Fibroblast of skin of right biceps (primary cell): Measurements from ENCODE around the gene CACNB1.
A peak's percentile ranks its signal among the peaks of the same experiment; 100 is the strongest.

Experiments
- DNase-seq: peaks from one replicate; pipeline ENCODE4 v3.0.0-alpha.2; 2013

Gene CACNB1

DNA sequence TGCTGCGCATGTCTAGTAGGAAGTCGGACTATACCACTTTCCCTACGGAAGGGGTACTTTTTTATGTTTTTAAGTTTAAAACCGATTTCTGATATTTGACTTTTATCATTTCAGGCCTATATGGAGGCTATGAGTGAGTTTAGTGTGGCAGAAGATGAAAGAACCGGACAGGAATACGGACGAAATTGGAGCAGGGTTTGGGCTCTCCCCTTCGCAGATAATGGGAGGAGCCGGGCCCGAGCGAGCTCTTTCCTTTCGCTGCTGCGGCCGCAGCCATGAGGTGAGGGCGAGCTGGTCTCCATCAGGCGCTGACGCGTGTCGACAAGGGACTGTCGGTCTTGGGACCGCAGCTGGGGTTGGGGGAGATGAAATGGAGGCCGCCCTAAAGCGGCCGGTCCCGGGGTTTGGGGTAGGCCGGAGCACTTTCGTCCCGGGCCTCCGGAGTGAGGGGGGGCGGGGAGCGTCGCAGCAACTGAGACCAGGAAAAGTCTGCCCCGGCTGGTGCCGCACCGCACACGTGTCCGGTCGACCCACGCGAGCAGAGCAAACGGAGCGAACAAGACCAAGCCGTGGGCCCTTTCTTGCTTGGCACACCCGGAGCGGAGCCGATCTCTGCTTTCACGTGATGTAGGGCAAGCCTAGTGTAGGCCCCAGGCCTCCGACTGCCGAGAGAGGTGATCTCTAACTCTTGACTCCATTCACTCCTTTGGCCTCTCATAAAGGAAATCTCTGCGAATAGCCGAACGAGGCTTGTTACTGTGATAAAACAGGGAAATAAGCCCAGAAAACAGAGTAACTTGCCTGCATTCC, 2.8 kb upstream of the CACNB1 start, which contains the start of gene RPL19:
Gene RPL19 (plus strand): TSS at position 214 of the 810 bp plus-strand sequence. CDS start 62 bp downstream, at position 276.
- no peak for DNase-seq

DNA sequence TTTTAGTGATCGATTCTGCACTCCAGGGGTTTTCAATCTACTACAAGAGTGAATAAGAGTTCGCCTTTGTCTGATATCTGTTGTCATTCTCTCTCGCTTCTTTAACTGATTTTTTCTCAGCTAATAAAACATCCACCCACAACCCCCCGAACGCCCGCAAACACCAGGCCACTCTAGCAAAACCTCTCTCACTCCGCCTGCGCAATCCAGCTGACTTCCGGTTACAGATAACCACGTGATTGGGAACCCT, 2.3 kb upstream of the CACNB1 start:
- peak; percentile 95 for DNase-seq

- no peak for DNase-seq
These were observed 707 bp upstream of the CACNB1 start for GRCh38 chr17:39198186-39198566.

- DNase-seq, result no peak
These were observed 619 bp downstream of the CACNB1 start for GRCh38 chr17:39196808-39197291.

DNA sequence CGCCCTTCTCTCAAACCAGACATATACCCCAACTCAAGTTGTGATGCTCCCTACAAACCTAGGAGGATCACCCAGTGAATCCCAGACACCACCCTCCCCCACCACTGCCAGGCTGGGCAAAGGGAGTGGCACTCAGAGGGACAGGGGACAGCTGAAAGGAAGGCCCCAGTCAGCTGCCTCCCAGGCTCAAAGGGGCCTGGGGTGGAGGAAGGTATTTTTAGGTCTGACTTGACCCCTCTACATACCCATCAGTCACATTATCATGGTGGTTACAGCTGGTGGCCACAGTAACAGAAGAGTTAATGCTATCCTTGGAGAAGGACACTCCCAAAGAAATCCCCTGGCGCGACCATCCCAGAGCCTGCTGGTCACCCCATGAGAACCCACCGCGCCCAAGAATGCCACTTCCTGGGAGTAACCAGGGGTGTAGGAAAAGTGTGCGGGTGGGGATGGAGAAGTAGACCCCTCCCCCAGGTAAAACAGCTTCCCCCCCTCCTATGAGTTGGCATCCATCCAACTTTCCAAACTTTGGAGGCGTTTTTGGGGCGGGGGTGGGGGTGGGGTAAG, 1.1 kb downstream of the CACNB1 start:
- DNase-seq, result no peak

GRCh38 chr17:39195568-39196160, 1.8 kb downstream of the CACNB1 start:
- DNase-seq, result no peak

GRCh38 chr17:39194985-39195524, 2.4 kb downstream of the CACNB1 start:
- no peak for DNase-seq

- peak; percentile 81 for DNase-seq
These were observed 3.1 kb downstream of the CACNB1 start for GRCh38 chr17:39194089-39194984.

DNA sequence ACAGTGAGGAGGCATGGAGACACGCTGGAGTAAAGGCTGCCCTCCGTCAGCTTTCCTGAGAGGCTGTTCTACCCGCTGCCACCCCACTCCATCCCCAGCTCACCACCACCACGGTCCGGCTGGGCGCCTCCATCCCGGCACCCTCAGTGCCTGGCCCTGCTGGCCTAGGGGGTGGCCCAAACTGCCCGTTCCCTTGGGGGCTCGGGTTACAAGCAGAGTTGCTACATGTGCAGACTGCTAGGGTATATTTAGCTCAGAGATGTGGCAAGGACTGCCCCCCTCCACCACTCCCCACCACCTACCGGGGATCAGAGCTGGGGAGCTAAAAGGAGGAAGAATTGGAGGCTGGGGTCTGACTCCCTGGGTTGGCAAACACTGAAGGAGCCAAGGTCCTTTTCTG, 4.1 kb downstream of the CACNB1 start:
- no peak for DNase-seq

DNA sequence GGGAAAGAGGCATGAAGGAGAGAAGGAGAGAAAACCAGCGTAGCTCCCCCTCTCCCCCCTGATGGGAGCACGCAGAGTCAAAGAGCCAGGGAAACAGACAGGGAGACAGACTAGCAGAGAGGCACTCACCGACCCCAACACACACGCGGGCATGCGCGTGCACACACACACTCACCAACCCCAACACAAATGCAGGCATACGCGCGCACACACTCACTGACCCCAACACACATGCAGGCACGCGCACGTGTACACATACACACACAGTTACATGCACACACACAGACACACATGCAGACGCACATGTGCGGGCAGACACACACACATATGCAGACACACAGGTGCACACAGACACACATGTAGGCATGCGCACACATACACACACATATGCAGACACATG, 4.6 kb downstream of the CACNB1 start:
- DNase-seq, result no peak

DNA sequence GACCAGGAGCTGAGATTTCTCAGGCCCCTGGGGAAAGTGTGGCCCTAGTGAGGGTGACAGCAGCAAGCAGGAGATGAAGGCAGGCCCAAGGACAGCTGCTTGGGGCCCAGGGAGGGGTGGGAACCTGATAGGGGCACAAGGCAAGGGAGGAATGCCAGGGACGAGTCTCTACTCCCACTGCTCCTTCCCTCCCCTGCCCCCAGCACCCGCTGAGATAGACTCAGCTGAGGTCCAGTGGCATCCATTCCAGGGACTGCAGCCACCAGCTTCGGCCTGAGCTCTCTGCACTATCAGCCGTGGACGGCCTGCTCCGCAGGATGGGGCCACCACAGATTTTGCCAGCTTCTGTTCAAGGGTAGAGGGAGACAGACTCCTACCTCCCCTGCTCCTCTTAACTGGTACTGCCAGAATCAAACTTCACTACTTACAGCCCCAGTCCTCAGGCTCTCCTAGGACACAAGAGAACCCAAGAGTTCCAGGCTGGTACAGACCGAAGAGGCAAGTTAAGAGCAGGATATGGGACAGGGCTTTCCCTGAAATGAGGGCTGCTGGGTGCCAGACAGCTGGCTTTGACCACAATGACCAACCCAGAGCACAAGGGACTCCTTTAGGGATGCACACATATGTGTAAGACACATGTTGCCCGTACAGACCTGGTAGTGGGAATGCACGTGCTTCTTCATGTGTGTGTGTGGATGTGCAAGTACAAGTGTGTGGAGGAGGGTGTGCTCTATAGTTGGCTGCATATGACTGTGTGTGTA, 5.5 kb downstream of the CACNB1 start:
- no peak for DNase-seq

DNA sequence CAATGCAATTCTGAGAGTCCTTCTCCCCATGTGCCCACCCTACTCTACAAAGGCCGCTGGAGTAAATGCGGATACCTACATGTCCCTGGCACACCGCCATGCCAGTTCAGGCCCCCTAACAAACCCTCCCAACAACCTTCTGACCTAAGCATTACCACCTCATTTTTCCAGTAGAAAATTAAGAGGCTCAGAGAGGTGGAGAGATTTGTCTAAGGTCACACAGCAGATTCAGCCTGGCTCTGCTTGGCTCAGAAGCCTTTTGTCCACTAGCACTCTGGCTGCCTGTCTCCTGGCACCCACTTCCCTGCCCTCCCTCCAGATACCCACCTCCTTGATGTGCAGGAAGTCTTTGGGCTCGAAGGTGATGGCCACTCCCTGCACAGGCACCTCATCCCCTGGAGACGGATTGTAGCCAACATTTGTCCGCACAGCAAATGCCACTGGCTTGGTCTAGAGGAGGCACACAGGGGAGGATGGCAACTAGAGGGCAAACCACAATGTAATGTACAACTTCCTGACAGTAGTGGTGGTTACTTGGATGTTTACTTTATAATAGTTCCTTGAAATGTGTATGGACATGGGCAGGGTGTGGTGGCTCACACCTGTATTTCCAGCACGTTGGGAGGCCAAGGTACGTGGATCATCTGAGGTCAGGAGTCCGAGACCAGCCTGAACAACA, 10.2 kb downstream of the CACNB1 start:
- DNase-seq, result no peak

DNA sequence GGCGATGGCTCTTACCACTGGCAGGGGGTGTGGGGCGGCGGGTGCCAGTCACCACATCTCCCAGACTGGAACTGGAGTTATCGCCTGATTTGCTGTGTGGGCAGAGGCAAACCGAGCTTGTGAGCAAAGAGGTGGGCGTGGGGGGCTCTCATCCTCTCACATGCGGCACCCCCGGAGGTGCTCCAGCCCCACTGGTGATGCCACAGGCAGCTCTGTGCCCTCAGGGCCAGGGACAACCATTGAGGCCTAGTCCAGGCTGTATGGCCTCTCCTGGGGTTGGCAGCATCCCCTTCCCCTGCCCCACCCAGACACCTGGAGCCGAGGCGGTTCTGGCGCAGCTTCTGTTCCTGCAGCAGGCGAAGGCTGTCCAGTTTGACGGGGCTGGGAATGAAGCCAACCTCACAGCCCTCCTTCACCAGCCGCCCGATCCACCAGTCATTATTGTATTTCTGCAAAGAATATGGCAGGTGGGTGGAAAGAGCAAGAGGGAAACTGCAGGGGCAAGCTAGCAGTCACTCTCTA, 10.9 kb downstream of the CACNB1 start:
- no peak for DNase-seq

DNA sequence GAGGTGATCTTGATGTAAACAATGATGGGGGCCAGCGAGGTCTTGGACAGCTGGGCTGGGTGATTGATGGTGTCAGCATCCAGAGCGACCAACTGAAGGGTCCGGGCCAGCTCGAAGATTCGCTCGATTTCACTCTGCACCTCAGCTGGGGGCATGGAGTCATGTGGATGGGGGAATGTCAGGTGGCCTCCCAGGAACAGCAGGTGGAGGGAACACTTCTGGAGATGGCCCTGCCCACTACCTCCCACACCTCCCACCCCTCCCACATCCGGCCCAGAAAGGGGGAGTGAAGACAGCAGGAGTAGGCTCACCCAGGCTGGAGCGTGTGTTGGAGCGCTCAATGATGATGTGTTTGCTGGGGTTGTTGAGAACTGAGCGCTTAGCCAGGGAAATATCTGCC, 13.7 kb downstream of the CACNB1 start:
- no peak for DNase-seq

DNA sequence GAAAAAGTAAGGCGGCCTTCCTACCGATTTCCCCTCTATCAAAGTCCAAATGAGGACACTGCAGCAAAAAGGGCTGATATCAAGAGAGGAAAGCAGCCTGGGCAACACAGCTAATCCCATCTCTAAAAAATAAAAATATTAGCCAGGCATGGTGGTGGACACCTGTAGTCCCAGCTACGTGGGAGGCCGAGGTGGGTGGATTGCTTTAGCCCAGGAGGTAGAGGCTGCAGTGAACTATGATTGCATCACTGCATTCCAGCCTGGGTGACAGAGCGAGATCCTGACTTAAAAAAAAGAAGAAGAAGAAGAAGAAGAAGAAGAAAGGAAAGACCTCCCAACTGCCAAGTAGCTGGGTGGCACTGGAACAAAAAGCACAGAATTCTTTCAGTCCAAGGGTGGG, 14.4 kb downstream of the CACNB1 start:
- no peak for DNase-seq

DNA sequence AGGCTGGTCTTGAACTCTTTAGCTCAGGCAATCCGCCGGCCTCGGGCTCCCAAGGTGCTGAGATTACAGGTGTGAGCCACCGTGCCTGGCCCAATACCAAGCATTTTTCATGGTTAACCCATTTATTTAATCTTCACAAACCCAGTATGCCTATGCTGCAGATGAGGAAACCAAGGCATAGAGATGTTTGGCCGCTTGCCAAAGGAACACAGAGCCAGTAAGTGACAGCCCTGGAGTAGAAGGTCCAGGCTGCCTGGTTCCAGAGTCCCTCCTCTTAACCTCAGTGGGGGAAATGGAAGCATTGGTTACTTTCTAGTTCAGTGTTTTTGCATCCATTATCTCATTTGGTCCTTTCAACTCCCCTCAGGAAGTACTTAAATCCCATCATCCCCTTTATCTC, 16.2 kb downstream of the CACNB1 start:
- DNase-seq, result no peak

DNA sequence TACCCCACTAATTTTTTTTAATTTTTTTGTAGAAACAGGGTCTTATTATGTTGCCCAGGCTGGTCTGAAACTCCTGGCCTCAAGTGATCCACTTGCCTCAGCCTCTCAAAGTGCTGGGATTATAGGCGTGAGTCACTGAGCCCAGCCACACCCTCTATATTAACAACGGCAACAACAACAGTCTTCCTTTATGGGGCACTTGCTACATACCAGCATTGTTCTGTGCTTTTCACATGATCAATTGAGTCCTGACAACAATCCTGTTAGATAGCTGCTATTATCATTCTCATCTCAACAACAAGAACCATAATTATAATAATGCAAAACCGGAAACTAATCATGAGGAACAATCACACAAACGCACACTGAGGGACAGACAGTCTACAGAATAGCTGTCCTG, 18.9 kb downstream of the CACNB1 start:
- no peak for DNase-seq

- peak; percentile 42 for DNase-seq
These were observed 20.2 kb downstream of the CACNB1 start for GRCh38 chr17:39177256-39177655.

DNA sequence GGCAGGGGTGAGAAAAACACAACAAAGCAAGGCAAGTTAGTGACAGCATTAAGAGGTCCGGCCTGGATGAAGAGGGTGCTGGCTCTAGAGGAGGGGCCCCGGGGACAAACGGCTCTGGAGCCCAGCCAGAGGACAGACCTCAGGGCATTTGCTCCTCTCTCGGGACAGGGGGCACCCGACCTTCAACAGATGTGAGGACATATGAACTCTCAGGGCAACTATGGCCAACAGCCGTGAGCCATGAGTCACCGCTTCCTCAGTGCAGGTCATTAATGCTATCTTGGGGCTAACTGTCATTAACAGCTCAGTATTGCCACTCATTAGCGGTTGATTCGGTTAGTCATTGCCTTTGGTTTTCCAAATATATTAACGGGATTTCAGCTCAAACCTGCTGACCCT, 21.8 kb downstream of the CACNB1 start:
- DNase-seq, result no peak

- DNase-seq, result peak; percentile 66
These were observed 22.4 kb downstream of the CACNB1 start for GRCh38 chr17:39174920-39175694.
